Right renal pelvis (tissue), 4 donors: Measurements from ENCODE around the gene IFNG-AS1. TPM values are rescaled to one million over a fixed set of nuclear protein-coding genes. Genes with fewer than 3 reads are reported as not detected.

ENCODE experiments used
- DNase-seq, 4 donors: peaks; one replicate each; pipeline ENCODE4 v3.0.0-alpha.2; 2013; ENCODE audit warnings: low read depth in 4 of 4, low spot score in 3 of 4, missing footprints in 1 of 4
- polyA plus RNA-seq, 4 donors: library from polyadenylated mRNA; unstranded; fragments of 120-200 nt; gene quantifications; one replicate each; pipeline ENCODE4 v1.2.1, GENCODE V29; 2013; ENCODE audit not compliant: insufficient read length in 4 of 4

IFNG-AS1 gene
- polyA plus RNA-seq, 4 donors = 0.09 TPM; not detected in 3

DNA sequence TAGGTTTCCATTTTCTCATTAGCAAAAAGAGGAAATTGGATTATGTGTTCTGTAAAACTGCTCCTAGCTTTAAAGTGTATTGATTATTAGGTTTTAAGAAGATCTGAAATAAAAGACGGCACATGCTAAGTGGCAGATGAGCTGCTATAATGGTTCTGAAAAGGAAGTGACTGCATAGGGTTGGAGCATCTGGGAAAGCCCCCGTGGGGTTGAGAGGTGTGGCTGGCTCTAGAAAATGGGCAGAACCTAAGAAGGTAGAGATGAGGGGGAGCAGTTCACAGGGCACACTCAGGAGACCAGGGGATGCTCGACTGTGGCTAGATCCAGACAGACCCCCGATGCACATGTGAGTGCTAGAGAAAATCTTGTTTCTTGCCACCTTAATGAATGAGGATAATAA lies 1.9 kb downstream of the IFNG-AS1 start:
- no peak for DNase-seq

DNA sequence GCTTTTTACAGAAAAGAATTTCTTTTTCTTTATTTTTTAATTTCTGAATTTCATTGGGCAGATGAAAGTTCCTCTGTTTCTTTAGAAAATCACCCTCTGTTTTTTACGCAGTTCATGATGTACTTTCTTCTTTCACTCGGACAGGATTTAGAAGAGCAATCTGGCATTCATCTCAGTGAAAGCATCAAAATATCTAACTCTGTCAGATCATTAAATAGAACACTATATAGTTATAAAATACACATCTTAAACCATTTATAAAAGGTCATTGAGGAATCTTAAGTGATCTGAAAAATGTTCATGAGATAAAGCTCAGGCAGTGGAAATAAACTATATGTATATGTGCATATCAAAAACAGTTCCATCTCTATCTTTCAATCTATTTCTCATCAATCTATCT lies 3.9 kb downstream of the IFNG-AS1 start:
- DNase-seq = no peak

DNA sequence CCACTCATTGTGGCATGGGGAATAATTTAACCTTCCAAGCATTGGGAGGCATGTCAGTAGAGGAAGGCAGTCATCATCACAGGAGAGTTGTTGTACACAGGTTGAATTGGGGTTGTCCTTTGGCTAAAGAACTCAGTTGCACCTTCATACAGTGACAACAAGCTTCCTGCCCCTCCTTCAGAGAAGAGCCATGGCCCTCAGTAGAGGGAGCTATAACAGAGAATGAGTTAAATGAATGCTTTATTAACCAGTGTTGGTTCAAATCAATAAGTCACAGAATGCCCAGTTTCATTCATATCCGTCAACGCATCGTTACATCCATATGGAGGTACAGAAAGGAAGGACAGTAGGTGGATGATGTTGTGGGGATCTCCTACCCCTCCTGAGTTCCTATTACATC lies 4.8 kb downstream of the IFNG-AS1 start:
- no peak for DNase-seq

DNA sequence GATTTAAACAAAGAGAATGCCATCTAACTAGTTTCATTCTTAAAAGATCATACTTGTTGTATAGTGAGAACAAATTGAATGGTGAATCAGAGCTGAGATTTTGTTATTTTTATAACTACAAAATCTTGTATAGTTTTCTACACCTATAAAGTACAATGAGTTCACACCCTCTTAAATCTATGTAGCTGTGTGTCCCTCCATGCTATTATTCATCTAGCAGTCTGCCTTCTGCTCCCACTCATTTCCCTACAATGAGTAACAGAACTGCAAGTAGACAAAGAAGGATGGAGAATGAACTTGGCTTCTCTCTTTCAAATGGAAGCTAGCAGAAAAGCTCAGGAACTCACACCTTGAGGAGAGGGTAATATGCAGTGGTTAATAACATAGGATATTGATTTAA lies 7.1 kb downstream of the IFNG-AS1 start:
- DNase-seq = no peak

DNA sequence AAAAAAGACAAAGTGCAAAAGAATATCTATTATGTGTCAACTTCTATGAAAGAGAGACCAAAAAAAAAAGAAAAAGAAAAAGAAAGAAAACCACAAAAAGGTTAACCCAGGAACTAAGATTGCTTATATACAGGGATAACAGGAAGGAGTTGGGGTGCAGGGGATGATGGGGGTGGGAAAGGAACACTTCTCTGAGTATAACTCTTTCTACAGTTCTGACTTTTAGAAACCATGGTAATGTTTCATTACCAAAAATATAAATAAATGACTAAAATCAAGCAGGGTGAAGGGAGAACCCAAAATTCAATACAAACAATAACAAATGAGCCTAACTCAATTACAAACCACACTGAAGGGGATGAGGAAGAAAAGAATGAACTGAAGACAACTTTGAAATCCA lies 9.1 kb downstream of the IFNG-AS1 start:
- no peak for DNase-seq

DNA sequence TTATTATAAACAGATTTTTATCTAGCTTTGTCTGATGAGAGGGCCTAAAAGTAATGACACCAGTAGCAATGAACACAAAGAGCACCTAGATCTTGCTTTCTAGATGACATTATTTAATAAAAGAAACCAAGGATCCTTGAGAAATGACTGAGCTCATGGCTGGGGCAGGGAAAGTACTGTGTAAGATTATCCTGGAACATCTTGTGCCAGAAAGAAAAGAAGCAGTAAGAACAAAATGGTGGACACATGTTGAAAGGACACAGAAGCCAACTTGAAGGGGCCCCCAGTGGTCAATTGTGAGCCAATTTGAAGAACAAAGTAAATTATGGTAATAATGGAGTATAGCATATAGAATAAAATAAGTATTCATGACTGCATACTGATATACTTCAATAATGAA lies 10.0 kb downstream of the IFNG-AS1 start:
- no peak for DNase-seq

DNA sequence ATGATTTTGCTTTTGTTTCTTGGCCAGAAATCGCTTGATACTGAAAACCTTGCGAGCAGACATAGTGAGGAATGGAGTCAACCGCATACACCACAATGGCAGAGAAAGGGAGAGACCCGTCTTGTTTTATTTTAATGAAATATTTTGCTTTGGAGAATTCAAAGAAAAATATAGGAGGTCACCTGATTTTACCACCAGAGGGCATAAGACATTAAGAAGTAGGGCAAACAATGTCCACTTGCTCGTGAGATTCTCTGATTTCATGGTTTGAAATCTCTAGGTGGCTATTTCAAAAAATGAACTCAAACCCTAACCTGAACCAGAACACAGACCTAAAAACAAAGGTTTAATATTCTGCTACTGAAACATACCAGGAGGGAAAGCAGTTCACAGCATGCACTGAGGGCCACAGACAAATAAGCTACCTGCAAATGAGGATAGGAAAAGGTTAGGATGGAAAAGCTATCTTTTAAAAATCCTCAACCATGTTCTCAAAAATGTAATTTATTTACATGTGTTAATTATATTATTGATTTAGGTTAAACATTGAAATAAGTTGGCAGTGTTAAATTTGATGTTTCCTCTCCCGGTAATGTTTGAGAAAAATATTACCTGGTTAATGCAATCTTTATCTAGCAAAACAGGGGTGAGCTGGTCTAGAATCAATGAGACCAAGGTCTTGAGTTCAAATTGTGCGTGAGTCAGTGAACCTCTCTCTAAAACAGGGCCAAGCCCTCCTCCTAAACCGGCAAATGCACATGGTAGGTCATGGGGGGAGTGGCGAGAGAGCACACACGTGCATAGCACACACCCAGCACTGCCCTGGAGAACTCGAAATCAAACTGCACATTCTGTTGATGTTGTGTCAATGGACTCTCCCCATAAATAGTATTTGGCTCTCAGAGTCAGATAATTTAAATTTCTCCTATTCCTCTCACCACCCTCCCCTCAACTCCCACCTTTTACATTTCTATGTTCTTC lies 12.5 kb downstream of the IFNG-AS1 start:
- DNase-seq = no peak

DNA sequence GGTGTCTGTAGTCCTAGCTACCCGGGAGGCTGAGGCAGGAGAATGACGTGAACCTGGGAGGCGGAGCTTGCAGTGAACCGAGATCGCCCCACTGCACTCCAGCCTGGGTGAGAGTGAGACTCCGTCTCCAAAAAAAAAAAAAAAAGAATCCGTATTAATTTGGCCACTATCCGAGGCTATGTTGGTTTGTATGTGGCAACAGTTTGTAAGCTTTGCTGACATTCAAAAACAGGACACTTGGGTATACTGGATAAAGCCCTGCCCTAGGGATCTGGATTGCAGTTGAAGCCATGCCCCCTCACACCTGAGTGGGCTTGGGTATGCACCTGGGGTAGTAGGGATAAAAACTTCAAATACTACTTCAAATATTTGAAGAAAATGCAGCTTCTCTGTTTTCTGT lies 14.5 kb downstream of the IFNG-AS1 start:
- DNase-seq = no peak

DNA sequence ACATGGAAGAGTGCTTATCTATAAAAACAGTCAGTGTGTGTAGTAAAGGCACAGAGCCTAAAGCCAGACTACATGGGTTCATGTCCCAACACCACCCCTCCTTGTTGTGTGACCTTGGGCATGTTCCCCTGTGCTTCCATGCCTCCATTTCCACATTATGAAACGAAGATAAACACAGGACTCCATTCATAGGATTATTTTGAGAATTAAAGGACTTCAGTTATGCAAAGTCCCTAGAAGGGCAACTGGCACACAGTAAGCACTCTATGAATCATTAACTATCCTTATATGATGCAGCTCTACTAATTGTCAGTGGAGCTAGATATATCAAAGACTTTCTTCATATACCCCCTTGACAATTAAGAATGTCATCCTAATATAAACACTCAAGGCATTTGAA lies 17.8 kb downstream of the IFNG-AS1 start:
- DNase-seq = no peak

DNA sequence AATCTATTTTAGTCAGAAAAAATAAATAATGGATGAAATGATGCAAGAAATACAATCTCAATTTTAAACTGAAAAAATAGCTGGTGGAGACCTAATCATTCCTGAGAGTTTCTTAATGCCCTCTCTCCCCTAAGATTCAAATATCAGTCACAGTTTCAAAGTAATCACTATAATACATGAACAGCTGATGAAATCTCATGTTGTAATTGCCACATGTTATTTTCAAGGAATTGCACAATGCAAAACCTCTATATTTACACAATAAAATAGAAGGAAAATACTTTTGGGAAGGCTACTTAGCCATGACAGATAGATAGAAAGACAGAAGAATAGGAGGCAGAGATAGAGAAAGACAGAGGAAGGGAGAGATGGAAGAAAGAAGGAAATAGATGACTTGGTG lies 18.2 kb downstream of the IFNG-AS1 start:
- DNase-seq = no peak

DNA sequence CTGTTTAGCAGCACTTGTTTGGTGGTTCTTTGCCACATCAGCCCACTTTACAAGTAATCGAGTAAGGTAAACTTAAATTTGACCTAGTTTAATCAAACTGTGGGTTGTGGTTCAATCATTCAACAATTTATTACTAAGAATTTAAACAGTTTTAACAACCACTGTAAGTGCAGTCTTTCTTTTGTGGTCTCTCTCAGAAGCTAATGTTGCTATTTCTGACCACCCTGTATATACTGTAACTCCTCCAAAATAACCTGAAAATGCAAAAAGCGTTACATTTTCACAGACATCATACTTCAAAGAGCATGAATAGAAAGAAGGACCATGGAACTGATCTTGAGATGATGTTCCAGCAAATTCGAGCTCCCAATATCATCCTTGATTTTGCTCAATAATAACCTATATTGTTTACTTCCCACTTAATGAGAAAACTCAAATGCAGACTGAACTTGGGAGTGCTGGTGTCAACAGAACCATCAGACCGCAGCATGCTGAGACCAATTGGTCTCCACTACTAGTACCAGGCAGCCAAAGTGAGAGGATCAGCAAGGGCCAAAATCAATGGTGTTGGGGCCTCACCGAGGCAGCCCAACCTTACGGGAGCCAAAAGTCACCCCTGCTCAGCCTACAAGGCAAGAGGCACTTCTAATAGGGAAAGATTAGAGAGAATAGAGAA lies 22.1 kb downstream of the IFNG-AS1 start:
- no peak for DNase-seq

DNA sequence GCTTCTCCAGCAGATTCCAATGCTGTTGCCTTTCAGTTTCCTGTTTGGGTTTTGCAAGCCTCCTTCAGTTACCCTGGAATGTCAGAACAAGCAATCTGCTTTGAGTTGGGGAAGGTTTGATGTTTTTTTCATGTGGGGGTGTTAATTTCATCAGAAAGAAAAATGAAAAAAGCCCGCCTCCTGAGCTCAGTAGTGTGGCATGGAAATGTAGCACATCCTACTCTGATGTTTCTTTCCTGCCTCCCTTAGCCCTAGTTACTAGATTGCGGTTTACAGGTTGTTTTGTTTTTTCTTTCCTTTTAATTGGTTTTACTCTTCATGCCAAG lies 22.6 kb downstream of the IFNG-AS1 start:
- no peak for DNase-seq

DNA sequence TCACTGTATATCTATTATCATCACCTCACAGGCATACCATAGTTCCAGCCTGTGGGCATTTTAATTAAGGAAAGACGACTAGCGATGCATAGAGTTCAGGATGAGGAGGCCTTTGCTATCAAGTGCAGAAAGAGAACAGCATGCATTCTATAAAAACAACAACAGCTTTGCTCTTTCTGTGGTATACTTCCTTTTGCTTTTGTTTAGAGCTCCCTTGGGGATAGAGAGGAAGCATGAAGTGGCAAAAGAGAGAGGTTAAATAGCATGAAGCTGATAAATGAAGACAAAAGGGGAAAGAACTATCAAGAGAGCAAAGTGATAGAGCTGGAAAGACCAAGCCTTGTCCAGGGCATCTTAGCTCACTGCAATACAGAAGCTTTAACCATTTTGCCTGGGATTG lies 23.5 kb downstream of the IFNG-AS1 start:
- no peak for DNase-seq

DNA sequence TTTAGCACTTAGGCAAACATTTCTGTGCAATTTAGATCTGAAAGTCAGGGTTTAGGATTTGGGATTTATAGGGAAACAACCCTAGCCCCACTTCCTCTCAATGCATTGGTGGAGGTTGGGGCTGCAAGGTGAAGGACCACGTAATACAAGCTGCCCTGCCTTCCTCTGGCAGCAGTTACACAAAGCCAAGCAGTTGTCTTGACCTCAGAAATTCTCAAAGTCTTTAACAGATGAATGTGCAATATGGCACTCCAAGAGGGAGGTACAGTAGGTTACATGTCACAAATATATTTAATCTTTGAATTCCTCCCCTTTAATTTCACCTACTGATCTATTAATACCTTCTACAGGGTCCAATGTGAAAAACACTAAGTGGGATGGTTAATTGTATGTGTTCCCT lies 23.9 kb downstream of the IFNG-AS1 start:
- no peak for DNase-seq

DNA sequence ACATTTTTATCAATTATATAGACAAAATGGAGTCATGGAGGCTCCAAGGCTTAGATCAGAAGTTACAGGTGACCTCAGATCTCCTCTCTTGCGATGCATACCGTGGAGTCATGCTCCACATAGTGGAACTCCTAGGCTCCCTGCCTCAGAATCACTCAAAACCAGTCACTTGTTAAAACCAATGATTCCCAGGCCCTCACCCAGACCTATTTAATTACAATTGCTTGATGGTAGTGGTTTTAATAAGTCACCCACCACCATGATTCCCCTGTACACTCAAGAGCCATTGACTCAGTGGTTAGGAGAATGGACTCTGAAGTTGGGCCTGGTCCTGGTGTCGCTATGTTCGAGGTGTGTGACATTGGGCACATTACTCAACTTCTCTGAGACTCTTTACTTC lies 26.9 kb downstream of the IFNG-AS1 start:
- DNase-seq = no peak

DNA sequence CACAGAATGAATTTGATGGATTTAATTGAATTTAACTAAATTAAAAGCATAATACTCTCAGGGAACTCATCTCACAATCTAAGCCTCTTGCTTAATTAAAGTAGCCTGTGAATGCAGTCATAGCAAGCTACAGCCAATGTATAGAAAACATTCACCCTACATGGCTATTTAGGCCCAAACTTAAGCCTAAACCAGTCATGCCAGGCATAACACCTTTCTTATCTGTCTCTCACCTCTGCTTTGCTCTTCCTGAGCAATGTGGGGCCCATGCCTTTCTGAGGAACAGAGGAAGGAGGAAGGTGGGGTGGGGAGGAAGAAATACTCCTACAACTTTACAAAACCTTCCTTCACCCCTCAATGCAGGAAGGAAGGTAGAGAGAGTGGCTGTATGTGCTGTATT lies 29.1 kb downstream of the IFNG-AS1 start:
- DNase-seq = no peak

DNA sequence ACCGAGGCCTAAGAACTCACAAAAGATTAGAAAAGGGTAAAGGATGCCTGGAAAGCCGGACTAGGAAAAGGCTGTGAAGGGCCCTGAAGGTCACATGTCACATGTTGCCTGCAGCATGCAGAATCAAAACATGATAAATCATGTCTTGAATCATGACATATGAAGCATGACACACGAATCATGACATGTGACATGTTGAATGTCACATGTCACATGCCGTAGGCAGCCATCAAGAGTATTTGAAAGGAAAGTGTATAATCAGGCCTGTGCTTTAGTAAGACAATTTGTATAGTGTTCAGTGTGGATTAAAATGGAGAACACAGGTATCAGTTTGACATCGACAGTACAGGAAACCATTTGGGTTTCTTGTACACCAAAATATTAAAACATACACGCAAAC lies 30.8 kb downstream of the IFNG-AS1 start:
- DNase-seq = no peak

DNA sequence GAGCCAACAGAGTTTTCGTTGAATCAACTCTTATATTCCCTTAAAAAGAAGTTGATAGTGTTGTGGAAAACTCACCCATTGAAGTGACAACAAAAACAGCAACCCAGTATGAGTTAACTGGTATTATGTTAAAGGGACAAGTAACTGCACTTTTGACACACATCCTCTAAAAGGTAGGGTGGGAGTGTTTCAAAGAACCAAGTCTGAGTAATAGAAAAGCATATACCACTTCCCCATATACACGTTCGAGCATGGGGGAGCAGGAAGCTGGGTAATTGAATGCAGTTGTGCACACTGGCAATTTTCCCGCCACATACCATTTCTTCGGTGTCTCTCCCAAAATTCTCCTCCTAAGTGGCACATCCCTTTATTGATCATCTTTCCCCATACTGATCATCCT lies 31.5 kb downstream of the IFNG-AS1 start:
- DNase-seq = no peak

DNA sequence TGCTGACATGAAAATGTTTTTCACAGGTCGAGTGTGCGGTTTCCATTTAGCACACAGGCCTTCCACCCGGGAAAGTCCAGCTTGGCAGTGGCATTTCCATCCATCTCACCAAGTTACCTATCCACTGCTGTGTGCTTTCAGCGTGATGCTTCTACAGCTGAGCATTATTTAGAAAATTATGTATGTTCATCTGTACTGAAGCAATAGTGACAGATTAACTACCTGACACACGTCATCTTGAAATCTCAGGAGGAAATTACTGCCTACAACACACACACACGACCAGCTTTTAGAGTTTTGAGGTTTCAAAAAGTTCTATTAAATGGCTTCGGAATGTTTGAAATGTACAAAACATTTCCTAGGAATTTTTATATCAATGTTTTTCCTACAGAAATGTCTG lies 39.4 kb downstream of the IFNG-AS1 start:
- no peak for DNase-seq

DNA sequence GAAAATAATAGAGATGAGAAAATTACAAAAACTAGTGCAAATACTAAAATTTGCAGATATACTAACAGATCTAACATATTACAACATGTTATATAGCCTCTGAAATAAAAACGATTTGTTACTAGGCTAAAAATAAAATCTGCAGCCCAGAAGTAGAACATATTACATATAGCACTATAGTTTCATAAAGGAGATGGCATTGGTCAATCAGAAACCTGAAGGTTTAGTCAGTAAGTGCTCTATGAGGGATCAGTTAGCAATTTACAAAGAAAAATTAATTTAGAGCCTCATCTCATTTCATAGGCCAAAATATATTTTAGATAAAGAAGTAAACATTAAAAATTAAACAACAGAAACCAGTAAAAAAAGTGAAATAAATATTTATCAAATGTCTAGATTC lies 41.0 kb downstream of the IFNG-AS1 start:
- DNase-seq = no peak

DNA sequence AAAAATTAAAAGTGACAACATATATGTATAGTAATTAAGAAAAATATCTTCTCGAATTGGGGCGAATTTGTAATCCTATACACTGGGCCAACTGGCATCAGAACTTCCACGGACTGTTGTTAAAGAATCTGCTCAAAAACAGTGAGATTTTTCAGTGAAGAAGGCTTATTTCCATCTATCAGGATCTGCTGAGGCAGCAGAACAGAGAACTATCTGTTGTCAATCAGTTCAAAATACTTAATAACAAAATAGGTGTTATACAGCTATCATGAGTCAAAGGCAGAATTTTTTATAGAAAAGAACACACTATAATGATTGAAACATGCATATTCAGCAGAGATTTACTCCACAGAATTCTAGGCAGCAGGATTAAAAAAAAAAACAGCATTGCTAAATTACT lies 41.9 kb downstream of the IFNG-AS1 start:
- no peak for DNase-seq
